ENCODE results near the gene TWIST2. TPM values are rescaled to one million over a fixed set of nuclear protein-coding genes. Genes with fewer than 3 reads are reported as not detected.

The TWIST2 gene
- polyA plus RNA-seq, 4 donors, result 4.2 to 7.2 (median 4.6) TPM

DNA sequence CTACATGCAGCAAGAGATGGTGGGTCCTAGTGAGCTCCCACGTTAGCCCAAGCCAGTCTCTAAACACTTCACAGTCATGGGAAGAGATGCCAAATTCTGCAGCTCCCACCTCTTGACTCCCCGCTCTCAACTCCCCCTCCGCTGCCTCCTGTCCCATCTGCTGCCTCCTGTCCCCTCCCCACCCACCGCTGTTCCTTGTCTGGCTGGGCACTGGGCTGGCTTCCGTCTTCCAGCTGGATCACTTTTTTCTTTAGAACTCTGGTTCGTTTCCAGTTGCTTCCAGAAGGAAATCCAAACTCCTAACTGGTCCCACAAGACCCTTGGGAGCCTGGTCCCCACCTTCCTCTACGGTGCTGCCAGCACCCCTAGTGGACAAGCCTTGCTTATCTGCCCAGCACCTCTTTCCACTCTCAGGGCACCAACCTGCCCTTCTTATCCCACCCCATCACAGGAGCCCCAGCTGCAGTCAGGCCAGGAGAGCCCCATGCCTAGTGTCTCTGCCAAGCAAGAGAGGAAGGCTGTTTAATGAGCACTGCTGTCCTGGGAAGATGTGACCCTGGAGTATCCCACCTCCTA lies 12.1 kb upstream of the TWIST2 start:
- no peak for DNase-seq (ENCODE audit: low read depth in 4 of 4, low spot score in 2 of 4)

DNA sequence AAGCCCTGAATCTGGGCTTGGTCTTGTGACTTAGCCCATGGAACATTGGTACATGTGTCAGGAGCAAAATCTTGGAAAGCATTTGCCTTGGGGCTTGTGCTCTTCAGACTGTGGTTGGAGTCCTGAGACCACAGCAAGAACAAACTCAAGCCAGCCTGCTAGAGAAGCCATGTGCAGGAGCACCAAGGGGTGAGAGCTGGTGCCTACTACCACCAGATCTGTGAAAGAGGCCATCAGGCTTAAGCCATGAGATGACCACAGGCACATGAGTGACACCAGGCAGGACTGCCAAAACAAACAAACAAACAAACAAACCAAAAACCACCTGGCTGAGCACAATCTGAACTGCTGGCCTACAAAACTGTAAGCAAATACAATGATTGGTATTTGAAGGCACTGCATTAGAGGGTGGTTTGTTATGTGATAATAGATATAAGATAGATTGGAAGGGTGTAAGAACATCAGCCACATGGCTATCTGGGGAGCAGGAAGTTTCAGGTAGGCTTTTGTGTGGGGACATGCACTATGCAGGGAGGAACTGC lies 9.0 kb upstream of the TWIST2 start:
- DNase-seq (ENCODE audit: low read depth in 4 of 4, low spot score in 2 of 4), result no peak

DNA sequence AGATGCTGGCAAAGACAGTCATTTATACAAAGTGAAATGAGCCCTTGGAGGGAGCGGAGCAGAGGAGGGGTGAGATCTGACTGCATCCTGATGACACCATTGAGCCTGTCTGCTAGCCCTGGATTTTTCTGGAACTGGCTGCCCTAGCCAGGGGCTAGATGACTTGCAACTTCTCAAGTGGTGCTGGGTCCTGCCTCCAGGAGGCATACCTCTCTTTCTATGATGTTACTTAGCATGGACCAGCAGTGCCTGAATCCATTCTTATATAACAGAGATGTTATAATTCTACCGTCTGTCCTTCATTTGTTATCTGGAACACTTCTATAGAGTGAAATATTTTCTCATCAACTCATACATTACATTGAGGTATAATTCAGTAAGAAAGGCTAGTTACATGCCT lies 8.5 kb upstream of the TWIST2 start:
- no peak for DNase-seq (ENCODE audit: low read depth in 4 of 4, low spot score in 2 of 4)

DNA sequence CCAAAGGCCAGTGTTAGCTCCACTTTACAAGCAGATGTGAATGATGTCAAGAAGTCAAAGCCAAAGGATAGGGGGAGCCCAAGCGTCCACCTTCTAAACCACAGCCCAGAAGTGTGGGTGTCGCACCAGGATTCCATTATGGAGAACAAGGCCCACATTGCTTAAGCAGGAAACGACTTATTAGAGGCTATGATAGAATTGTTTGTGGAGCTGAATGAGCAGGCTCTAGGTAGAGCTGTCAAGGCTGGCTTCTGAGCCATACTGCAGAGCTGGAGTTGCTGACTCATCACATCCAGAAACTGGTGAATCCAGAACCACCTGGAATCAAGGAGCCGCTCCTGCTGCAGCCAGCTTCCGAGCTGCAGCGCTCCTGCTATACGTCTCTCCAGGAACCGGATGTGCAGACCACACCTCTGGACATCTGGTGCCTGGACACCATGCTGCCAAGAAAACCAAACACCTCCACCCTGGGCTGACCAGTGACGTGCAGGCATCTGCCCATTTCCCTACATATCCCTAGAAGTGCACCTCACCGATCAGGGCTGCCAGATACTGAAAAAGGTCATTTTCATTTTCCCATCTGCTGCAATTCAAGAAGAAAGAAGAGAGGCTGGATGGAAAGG lies 6.2 kb upstream of the TWIST2 start:
- DNase-seq (ENCODE audit: low read depth in 4 of 4, low spot score in 2 of 4), result no peak

DNA sequence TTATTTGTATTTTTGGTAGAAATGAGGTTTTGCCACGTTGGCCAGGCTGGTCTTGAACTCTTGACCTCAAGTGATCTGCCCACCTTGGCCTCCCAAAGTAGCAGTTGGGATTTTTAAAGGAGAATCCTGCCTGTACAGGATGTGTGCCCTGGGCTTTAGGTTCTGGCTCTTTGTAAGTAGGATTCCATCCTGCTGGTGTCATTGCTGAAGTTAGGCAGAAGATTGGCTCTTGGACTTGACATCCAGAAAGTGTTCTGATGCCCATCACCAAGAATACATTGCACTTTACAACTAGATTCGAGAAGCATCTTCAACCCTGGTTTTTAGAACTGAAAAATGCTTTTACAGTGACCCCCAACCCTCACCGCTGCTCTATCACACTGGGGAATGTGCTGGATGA lies 4.4 kb upstream of the TWIST2 start:
- no peak for DNase-seq (ENCODE audit: low read depth in 4 of 4, low spot score in 2 of 4)

DNA sequence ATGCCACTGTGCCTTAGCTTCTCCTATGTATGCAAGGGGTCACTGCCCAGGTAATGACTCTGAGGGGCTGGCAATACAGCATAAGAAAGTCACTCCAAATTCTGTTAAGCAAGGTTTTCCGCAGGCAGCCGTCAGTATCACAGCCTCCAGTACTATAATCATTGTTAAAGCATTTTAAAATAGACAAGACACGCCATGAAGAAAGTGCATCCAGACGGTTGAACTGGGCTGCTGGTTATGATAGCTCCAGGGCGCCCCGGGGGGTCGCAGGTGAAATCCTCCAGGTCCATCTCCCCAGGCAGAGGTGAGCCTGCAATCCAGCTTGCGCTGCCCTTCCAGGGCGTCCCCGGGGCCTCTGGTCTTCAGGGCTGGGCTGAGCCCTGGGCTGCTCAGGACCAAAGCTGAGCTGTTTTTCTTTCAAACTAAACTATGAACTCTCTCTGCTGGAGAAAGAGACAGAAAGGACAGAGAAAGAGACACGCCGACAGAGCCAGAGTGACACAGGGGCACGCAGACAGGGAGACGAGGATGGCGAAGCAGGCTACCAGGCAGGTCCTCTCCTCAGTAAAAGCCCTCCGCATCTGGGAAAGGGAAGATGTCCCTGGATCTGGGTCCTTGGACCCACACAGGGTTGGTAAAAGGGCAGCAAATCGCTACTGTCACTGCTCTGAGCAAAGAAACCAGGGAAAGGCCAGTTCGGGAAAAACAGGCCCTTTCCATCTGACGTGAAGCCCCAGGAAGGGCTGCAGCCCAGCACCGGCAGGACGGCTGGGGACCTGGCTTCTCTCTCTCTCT lies 2.1 kb upstream of the TWIST2 start:
- DNase-seq (ENCODE audit: low read depth in 4 of 4, low spot score in 2 of 4), result no peak

DNA sequence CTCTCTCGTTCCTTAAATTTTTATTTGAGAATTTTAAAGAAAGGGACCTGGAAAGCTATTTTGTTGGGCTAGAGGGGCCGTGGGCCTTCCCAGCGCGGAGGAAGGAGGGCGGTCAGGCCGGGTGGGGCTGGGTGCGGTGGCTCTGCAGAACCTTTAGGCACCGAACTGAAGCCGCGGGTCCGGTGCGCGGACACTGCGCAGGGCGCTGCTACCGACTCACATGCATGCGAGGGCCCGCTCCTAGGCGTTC lies 1.6 kb upstream of the TWIST2 start:
- no peak for DNase-seq (ENCODE audit: low read depth in 4 of 4, low spot score in 2 of 4)

DNA sequence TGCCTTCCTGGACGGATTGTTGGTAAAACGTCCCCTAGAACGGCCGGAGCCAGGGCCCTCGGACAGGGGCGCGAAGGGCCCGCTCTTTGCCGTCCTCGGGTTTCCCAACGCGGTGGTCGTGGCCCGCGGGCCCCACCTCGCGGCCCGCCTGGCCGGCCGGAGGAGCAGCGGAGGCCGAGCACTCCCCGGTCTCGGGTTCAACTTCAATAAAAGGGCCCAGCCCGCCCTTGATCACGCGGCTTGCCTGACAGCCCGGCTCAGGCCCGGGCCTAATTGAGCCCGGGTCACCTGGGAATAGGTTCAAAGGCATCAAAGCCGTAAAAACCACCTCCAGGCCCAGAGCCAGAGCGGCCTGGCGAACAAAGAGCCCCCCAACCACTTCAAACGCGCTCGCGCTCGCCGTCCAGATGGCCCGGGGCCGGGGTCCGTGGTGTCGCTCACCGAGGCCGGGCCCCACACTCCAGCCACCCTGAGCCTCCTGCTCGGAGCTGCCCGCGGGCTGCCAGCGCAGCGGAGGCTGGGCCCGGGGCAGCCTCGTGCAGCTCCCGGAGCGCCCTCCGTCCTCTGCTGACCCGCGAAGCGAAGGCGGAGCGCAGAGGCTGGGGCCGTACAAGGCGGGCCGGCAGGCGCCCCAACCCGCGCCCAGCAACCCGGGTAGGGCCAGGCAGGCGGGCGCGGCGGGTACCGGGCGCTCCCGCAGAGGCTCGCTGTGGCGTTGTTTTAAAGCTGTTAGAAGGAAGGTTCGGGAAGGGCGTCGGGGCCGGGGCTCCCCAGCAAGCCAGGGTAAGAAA lies 1.1 kb upstream of the TWIST2 start:
- no peak for DNase-seq (ENCODE audit: low read depth in 4 of 4, low spot score in 2 of 4)

DNA sequence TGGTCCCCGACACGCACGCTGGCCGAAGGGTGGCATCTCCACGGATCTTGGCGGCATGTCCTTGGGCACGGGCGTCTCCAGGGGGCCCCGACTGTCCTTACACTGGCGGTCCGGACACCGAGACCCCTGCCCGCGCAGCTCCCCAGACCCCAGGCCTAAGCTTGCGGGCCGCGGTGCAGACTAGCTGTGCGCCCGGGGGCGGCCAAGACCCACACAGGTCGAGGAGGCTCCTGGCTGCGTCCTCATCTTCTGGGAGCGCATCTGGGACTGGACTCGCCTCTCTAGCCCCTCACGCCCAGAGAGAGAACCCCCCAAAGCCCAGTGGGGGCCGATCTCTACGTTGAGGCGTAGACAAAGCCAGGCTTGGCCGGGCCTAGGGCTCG lies 475 bp upstream of the TWIST2 start:
- no peak for DNase-seq (ENCODE audit: low read depth in 4 of 4, low spot score in 2 of 4)

DNA sequence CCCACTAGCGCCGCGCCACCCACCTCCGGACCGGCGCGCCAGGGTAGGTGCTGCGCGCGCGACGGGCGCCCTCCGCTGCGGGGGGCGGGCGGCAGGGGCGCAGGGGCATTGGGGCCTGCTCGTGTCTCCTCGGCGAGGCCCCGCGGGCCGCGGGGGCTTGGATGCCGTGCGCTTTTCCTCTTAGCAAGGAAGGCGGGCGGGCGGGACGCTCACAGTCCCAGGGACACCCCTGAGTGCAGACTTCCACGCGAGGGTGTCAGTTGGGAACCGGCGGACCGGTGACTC lies 748 bp downstream of the TWIST2 start:
- DNase-seq (ENCODE audit: low read depth in 4 of 4, low spot score in 2 of 4), result no peak

DNA sequence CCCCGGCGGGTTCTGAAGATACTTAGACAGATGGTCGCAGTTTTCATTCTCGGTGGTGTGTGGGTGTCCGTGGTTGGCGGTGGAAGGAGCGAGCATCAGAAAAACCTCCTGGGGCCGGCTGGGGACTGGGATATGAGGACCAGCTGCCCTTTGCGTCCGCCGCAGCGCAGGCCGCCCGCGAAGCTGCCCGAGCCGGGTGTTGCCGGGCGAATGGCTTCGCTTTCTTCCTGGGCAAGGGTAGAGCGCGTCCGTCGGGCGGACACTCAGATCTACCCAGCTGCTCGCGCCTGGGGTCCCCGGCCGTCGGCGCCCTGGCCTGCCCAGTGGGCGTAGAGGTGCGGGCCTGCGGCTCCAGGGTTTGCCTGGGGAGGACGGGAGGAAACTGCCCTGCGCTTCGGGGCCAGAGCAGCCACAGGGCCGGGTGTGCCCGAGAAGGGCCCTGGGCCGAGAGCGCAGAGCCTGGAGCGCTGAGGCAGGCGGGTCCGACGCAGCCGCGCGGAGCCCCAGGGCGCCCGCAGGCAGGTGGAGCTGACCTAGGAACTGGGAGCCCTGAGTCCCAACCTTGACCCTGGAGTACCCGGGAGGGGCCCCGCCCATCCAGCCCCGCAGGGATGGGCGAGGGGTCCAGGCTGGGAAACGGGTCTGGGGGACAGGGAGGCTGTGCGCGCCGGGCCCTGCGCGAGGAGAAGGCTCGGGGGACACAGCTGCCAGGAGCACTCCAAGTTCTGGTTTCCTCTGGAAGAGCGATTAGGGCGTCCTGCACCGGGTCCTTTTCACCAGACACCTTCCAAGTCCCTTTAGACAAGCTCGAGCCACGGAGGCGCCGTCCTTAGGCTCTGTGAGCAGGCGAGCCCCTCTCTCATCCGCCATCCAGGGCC lies 1.3 kb downstream of the TWIST2 start:
- no peak for DNase-seq (ENCODE audit: low read depth in 4 of 4, low spot score in 2 of 4)

DNA sequence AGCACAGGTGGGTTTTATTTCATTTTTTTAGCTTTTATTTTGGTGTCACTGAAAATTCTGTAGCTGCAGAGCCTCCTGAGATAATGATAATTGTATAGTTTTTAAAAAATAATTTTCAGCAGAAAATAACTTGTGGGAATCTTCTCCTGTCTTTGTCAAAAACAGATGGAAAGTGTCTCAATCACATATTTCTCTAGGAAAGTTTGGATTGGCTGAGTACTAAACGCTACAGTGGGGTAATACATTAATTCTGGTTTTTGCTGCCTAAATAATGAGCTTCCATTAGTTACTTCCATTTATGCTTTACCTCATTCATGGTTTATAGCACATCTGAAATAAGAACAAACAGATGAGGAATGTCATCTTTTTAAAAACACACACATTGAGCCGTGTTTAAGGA lies 2.2 kb downstream of the TWIST2 start:
- no peak for DNase-seq (ENCODE audit: low read depth in 4 of 4, low spot score in 2 of 4)

DNA sequence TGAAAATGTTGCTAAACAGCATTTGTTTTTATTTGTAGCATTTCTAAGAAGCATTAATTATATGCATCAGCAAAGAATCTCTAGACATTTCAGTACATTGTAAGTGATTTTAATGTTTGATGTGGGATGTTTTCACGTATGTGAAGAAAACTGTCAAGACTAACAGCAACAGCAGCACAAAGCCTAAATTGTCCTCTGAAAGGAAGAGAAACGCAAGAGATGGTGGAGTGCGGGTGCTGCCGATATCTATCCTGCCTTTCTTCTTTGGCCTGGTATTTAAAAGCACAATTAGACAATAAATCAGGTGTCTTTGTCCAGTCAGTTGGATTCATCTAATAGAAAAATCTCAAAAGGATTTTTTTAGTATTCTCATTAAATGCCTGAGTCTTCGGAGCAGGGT lies 3.1 kb downstream of the TWIST2 start:
- DNase-seq (ENCODE audit: low read depth in 4 of 4, low spot score in 2 of 4), result no peak

DNA sequence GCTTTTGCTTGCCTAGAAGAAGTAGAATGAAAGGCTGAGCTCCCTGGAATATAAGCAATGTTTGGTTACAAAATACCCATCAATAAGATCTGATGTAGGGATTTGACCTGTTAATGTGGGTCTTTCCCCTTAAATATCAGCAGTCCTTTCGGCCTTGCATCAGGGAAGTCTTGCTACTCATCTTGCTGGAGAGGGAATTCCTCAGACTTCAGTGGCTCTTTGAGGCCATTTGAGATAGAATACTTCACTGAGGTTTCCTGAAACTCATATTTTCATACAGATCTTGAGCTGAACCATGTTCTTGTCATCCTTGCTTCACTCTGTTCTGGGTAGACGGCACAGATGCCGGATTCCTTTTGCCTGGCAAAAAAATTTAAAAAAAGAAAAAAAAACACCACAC lies 3.9 kb downstream of the TWIST2 start:
- no peak for DNase-seq (ENCODE audit: low read depth in 4 of 4, low spot score in 2 of 4)

DNA sequence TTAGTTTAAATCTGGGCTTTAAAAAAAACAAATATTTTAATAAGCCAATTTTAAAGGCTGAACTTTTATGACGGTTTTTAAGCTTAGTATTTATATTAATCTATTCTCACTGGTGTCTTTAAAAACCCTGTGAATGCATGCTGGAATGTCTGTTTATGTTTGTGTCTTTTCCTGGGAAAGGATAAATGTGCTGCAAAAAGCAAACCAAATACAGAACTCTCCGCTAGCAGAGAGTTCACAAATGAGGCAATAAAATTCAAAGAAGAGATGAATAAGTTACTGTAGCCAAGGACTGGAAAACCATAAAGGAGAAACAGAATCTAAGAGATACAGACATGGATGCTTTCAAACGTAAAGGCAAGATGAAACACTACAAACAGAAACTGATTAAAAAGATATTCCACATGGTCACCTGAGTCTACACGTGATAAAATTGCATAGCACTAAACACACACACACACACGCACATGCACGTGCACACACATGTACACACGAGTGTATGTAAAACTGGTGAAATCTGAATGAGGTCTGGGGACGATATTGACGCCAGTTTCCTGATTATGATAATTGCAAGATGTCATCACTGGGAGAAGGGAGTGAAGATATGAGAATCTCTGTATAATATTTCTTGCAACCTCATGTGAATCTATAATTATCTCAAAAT lies 4.5 kb downstream of the TWIST2 start:
- DNase-seq (ENCODE audit: low read depth in 4 of 4, low spot score in 2 of 4), result no peak

DNA sequence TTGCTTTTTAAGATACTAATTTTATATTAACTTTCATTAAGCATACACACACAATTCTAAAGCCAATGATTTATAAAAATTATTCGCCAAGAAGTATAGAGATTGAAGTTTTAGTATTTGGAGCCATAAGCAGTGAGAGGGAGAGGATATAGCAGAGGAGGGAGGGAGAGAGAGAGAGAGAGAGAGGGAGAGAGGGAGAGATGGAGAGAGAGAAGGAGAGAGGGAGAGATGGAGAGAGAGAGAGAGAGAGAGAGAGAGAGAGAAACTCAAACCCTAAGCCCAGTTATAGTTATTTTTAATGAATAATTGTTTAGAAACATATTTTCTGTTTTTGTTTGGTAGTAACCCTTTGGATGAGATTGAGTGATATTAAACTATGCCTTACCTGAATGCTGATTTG lies 5.3 kb downstream of the TWIST2 start:
- DNase-seq (ENCODE audit: low read depth in 4 of 4, low spot score in 2 of 4), result no peak

DNA sequence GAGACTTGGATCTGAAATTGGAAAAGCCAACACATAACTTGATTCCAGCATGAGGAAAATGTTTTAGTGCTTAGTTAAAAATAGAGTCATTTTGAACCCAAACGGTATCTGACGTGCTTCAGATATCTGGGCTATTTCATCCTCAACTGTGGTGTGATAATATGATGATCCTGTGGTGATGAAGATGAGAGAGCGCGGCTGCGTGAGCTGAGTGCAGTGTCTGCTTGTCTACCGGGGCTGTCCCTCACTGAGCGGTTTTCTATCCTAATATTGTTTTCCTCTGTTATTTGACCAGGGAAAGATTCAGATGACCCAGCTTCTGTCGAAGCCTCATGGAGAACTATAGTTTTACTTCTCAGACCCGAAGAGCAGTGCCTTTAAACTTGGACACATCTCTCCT lies 5.8 kb downstream of the TWIST2 start:
- no peak for DNase-seq (ENCODE audit: low read depth in 4 of 4, low spot score in 2 of 4)

DNA sequence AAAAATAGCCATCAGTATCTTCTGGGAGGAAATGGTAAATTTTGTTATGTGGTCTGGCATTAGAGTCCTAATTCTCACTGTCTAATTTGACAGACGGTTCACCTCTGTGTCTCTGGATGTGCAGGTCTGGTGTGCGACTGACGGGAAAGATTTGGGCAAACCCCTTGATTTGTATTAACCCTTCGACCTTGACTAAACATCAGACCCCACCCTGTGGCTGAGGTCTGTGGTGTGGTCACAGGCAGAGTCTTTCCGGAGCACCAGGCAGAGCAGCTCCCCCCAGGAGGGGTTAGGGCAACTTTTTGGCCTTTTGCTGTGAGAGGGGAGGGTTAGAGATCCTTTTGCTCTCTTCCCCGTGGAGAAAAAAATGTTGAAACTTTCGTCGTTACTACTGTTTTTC lies 6.4 kb downstream of the TWIST2 start:
- DNase-seq (ENCODE audit: low read depth in 4 of 4, low spot score in 2 of 4), result no peak

DNA sequence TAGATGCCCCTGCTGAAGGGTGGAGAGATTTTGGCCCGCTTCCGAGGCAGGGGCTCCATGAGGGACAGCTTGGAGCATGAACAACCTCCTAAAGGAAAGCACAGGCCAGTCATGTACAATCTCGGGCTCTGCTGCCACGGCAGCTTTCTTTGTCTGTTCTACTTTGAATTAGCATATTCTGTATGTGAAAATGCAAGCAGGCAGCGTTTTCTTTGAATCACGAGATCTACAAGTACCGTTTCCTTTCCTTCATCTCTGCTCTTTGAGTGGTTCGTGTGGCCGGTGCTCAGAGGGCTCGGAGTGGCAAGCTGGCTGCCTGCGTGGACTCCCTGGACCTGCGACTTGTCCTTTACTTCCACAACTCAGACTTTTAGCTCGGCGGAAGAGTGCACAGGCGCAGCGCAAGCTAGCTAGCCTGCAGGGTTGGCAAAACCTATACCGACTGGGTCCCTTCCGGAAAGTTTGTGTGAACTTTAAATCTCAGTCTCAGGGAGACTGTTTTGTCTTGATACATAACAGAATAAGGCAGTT lies 6.9 kb downstream of the TWIST2 start:
- no peak for DNase-seq (ENCODE audit: low read depth in 4 of 4, low spot score in 2 of 4)

DNA sequence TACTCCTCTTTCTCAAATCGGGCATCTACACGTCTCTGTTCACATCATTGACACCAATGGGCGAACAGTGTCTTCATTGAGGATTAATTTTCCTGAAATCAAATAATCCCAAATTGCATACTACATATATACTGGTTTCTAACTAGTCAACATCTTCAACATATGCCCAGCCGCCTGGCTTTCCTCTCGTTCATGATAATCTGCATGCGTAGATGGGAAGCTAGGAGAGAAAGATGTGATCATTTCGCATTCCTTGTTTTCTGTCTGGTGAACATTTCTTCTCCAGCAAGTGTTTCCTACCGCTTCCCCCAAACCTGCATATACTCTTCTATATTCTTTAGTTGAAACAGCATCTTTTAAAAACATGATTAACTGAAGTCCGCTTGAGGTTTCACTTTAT lies 7.4 kb downstream of the TWIST2 start:
- DNase-seq (ENCODE audit: low read depth in 4 of 4, low spot score in 2 of 4), result no peak

All from left renal cortex interstitium (tissue), 4 donors.